ENCODE measurements around the gene FBXO44.

The FBXO44 gene

GRCh38 chr1:11645670-11646265 lies 8.9 kb upstream of the FBXO44 start:
- Mint-ChIP-seq H3K27me3 (no peaks in the 10 kb centered on the region), H3K4me3 (no peak overlapping the region), H3K36me3 (no peaks in the 10 kb centered on the region), H3K27ac (no peak overlapping the region), H3K9me3 (no peaks in the 10 kb centered on the region), H3K4me1 (peaks cover 8% of the 10 kb centered on the region)
- DNase-seq (ENCODE audit: low spot score in 2 of 2) (peak; percentile 71 to 77), ATAC-seq (ENCODE audit: low read depth) (peak; percentile 50)

DNA sequence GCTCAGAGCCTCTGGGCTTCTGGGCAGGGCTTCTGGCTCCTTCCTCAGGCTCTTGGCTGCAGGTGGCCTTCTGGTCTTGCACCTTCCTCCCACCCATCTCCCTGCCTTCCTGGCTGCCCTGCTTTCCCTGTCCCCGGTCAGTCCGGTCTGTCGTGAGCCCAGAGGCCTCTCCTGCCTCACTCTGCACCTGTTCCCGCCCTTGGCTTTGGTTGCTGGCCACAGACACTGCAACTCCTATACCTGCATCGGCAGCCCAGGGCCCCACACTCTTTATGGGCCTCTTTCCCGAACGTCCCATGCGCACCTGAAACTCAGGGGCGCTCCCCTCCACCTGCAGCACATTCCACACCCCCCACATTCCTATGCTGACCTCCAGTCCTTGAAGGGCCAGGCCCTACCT lies 8.4 kb upstream of the FBXO44 start:
- Mint-ChIP-seq H3K27ac (no peak overlapping the region), H3K4me1 (peaks cover 14% of the 10 kb centered on the region), H3K36me3 (no peaks in the 10 kb centered on the region)

DNA sequence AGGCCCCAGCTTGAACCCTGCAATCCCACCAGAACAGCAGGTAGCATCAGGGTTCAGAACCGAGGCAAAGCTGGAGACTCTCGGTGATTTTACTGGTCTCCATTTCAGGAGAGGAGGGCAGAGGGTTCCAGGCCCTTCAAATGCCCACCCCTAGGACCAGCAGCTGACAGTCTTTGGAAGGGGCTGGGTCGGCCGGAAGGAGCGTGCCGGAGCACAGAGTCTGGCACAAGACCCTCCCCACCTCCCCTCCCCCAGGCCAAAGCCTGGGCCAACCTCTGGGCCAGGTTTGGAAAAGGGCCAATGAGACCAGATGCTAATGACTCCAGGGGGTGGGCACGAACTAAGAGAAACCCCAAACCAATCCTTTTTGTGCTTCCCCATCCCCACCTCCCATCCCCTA lies 7.3 kb upstream of the FBXO44 start:
- DNase-seq (ENCODE audit: low spot score in 2 of 2) (no peak), ATAC-seq (ENCODE audit: low read depth) (no peak)
- no peak overlapping the region for H3K4me3 Mint-ChIP-seq
- H3K36me3 Mint-ChIP-seq, result no peaks in the 10 kb centered on the region
- H3K9me3 Mint-ChIP-seq, result no peaks in the 10 kb centered on the region
- no peak overlapping the region for H3K27ac Mint-ChIP-seq
- H3K27me3 Mint-ChIP-seq, result no peaks in the 10 kb centered on the region
- H3K4me1 Mint-ChIP-seq, result peaks cover 14% of the 10 kb centered on the region

More for the DNA sequence above, 8.4 kb upstream of the FBXO44 start:
- Mint-ChIP-seq H3K9me3 (no peaks in the 10 kb centered on the region), H3K27me3 (no peaks in the 10 kb centered on the region), H3K4me3 (no peak overlapping the region)
- DNase-seq (ENCODE audit: low spot score in 2 of 2), result no peak
- no peak for ATAC-seq (ENCODE audit: low read depth)

- Mint-ChIP-seq H3K36me3 (no peaks in the 10 kb centered on the region), H3K27me3 (no peaks in the 10 kb centered on the region), H3K4me3 (no peak overlapping the region), H3K27ac (no peak overlapping the region), H3K9me3 (no peaks in the 10 kb centered on the region), H3K4me1 (peaks cover 15% of the 10 kb centered on the region)
- ATAC-seq (ENCODE audit: low read depth) (no peak), DNase-seq (ENCODE audit: low spot score in 2 of 2) (no peak)
Observed at GRCh38 chr1:11648039-11648438, 6.6 kb upstream of the FBXO44 start.

- peak in 1 of 2 donors; percentile 50 for DNase-seq (ENCODE audit: low spot score in 2 of 2)
- peak; percentile 23 for ATAC-seq (ENCODE audit: low read depth)
- Mint-ChIP-seq H3K4me3 (no peak overlapping the region), H3K4me1 (peaks cover 17% of the 10 kb centered on the region), H3K27me3 (no peaks in the 10 kb centered on the region), H3K27ac (no peak overlapping the region), H3K36me3 (no peaks in the 10 kb centered on the region), H3K9me3 (no peaks in the 10 kb centered on the region)
Observed at GRCh38 chr1:11648732-11649158, 5.9 kb upstream of the FBXO44 start.

DNA sequence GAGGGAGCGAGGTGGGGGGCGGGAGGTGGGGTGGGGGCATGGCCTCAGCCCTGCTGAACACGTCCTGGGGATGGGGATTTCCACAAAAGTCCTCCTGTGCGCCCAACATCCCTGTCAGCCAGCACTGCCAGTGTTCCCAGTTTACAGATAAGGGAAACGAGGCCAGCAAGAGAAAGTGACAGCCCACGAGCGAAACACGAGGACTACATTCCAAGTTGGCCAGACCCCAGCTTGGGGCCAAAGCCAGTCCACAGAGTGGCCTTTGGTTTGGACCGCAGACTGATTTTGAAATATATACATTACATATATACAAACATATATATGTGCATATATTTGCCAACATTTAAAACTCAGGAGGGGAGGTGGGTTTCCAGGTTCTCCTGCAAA lies 5.4 kb upstream of the FBXO44 start:
- Mint-ChIP-seq H3K36me3 (no peaks in the 10 kb centered on the region), H3K27me3 (no peaks in the 10 kb centered on the region), H3K27ac (no peak overlapping the region), H3K4me3 (no peak overlapping the region), H3K4me1 (peaks cover 17% of the 10 kb centered on the region), H3K9me3 (no peaks in the 10 kb centered on the region)
- ATAC-seq (ENCODE audit: low read depth) (no peak), DNase-seq (ENCODE audit: low spot score in 2 of 2) (no peak)

GRCh38 chr1:11649624-11650330 lies 4.9 kb upstream of the FBXO44 start:
- H3K27me3 Mint-ChIP-seq, result no peaks in the 10 kb centered on the region
- no peak overlapping the region for H3K27ac Mint-ChIP-seq
- H3K4me3 Mint-ChIP-seq, result peak overlapping the region; percentile 63
- H3K9me3 Mint-ChIP-seq, result no peaks in the 10 kb centered on the region
- ATAC-seq (ENCODE audit: low read depth) (no peak), DNase-seq (ENCODE audit: low spot score in 2 of 2) (no peak)
- H3K36me3 Mint-ChIP-seq, result no peaks in the 10 kb centered on the region
- peaks cover 17% of the 10 kb centered on the region for H3K4me1 Mint-ChIP-seq

DNA sequence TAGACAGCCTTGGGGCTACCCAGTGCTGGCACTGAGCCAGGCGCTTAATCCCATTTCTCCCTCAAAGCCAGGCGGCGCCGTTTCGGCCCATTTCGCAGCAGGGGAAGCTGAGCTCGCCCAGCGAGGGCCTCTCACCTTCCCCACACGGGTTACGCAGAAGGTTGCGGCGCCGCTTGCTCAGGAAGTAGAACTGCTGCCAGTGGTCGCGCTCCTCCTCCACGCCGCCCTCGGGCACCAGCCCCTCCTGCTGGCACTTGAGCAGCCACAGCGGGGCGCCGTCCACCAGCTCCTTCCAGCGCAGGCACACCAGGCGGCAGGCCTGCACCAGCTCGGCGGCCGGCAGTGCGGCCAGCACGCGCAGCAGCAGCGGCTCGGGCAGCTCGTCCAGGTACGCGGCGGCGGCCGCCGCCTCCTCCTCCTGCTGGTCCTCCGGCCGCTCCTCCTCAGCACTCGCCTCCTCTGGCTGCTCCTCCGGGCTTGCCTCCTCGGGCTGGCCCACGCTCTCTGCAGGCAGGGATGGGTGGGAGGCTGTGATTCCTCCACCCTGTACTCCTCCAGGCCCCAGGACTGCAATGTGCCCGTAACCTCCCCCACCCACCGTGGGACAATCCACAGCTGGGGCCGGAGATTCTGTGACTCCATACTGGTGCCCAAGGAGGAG lies 4.2 kb upstream of the FBXO44 start:
- peak; percentile 69 for ATAC-seq (ENCODE audit: low read depth)

GRCh38 chr1:11651017-11651416 lies 3.7 kb upstream of the FBXO44 start:
- peaks cover 18% of the 10 kb centered on the region for H3K4me1 Mint-ChIP-seq
- peak overlapping the region; percentile 81 for H3K4me3 Mint-ChIP-seq
- H3K9me3 Mint-ChIP-seq, result no peaks in the 10 kb centered on the region
- no peaks in the 10 kb centered on the region for H3K27me3 Mint-ChIP-seq
- no peak for ATAC-seq (ENCODE audit: low read depth)
- no peaks in the 10 kb centered on the region for H3K36me3 Mint-ChIP-seq
- no peak for DNase-seq (ENCODE audit: low spot score in 2 of 2)
- no peak overlapping the region for H3K27ac Mint-ChIP-seq

More for the DNA sequence above, 4.2 kb upstream of the FBXO44 start:
- Mint-ChIP-seq H3K4me1 (peaks cover 17% of the 10 kb centered on the region), H3K27me3 (no peaks in the 10 kb centered on the region), H3K27ac (no peak overlapping the region), H3K4me3 (peak overlapping the region; percentile 81), H3K36me3 (no peaks in the 10 kb centered on the region), H3K9me3 (no peaks in the 10 kb centered on the region)
- peak; percentile 69 to 80 for DNase-seq (ENCODE audit: low spot score in 2 of 2)

DNA sequence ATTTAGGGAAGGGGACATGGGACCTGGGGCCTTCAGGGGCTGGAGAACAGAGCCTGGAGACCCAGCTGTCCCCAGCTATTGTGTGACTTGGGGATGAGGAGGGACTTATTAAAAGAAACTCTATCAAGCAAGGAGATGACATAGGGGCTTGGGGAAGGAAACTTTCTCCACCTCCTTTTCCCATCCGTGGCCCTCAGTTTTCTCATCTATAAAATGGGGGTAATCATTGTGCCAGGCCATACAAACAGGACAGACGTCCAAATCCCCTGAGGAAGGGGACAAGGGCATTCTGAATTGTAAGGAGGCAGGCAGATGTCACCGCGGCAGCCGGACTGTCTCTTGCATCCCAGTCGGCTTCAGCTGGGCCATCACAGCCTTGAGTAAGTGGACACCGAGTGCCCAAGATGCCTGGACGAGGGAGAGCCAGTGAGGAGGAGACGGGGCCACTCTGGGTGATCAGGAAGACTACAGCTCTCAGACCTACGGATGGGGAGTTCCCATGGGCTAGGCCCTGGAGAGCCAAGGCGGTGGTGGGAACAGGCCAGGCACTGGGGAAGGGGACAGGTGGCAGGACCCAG lies 2.4 kb upstream of the FBXO44 start:
- Mint-ChIP-seq H3K4me3 (no peak overlapping the region), H3K4me1 (peaks cover 18% of the 10 kb centered on the region), H3K36me3 (no peaks in the 10 kb centered on the region)

DNA sequence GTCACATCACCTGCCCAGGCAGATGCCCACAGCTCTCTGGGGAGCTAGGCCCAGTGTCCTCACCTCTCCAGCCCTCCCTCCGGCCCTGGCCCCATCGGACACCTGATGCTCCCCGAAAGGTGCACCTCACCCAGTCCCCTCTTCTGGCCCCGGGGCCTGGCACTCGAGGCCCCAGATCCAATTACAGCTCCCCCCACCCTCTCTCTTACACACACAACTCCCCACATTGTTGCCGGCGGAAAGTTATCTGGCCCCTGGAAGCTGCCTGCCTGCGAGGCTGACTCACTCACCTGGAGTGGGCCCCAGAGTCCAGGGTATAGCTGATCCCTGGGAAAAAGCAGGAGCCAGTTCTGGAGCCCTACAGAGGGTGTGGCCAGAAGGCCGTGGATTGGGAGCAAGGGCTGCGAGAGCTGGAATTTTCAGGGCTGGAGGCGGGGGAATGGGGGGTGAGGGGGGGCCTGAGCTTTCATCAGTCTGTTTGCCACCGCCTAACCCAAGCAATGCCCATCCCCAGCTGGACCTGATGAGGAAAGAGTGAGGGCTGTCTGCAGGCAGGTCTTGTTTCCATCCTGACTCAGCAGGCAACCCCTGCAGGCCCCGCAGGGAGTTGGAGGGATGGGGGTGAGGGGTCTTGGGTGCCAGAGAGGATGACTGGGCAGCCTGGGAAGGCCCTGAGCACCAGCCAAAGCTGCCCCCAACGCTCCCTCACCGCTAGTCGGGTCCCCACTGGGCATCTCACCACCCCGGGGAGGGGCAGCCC lies 1.4 kb upstream of the FBXO44 start:
- H3K9me3 Mint-ChIP-seq, result no peaks in the 10 kb centered on the region
- peak overlapping the region; percentile 83 for H3K4me3 Mint-ChIP-seq
- peaks cover 18% of the 10 kb centered on the region for H3K4me1 Mint-ChIP-seq
- no peak for ATAC-seq (ENCODE audit: low read depth)
- no peak overlapping the region for H3K27ac Mint-ChIP-seq
- DNase-seq (ENCODE audit: low spot score in 2 of 2), result no peak
- H3K27me3 Mint-ChIP-seq, result no peaks in the 10 kb centered on the region
- H3K36me3 Mint-ChIP-seq, result peaks cover 1% of the 10 kb centered on the region

More for the DNA sequence above, 2.4 kb upstream of the FBXO44 start:
- H3K27me3 Mint-ChIP-seq, result no peaks in the 10 kb centered on the region
- DNase-seq (ENCODE audit: low spot score in 2 of 2) (no peak), ATAC-seq (ENCODE audit: low read depth) (no peak)
- no peaks in the 10 kb centered on the region for H3K9me3 Mint-ChIP-seq
- no peak overlapping the region for H3K27ac Mint-ChIP-seq

DNA sequence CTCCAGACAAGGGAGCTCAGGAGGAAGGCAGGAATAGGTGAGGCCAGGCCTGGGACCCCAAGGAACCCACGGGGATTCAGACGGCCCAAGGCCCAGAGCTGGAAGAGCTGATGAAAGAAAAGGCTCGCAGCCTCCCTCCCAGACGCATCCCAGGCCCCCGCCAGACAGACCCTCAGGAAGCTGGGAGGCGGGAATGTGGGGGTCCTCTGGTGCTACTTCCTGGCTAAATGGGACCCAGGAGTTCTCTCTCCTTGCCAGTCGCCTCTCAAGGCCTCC lies 878 bp upstream of the FBXO44 start:
- no peak overlapping the region for H3K27ac Mint-ChIP-seq
- no peaks in the 10 kb centered on the region for H3K27me3 Mint-ChIP-seq
- peaks cover 1% of the 10 kb centered on the region for H3K36me3 Mint-ChIP-seq
- no peak for DNase-seq (ENCODE audit: low spot score in 2 of 2)
- ATAC-seq (ENCODE audit: low read depth), result no peak
- peak overlapping the region; percentile 83 for H3K4me3 Mint-ChIP-seq
- H3K4me1 Mint-ChIP-seq, result peaks cover 18% of the 10 kb centered on the region
- H3K9me3 Mint-ChIP-seq, result no peaks in the 10 kb centered on the region

DNA sequence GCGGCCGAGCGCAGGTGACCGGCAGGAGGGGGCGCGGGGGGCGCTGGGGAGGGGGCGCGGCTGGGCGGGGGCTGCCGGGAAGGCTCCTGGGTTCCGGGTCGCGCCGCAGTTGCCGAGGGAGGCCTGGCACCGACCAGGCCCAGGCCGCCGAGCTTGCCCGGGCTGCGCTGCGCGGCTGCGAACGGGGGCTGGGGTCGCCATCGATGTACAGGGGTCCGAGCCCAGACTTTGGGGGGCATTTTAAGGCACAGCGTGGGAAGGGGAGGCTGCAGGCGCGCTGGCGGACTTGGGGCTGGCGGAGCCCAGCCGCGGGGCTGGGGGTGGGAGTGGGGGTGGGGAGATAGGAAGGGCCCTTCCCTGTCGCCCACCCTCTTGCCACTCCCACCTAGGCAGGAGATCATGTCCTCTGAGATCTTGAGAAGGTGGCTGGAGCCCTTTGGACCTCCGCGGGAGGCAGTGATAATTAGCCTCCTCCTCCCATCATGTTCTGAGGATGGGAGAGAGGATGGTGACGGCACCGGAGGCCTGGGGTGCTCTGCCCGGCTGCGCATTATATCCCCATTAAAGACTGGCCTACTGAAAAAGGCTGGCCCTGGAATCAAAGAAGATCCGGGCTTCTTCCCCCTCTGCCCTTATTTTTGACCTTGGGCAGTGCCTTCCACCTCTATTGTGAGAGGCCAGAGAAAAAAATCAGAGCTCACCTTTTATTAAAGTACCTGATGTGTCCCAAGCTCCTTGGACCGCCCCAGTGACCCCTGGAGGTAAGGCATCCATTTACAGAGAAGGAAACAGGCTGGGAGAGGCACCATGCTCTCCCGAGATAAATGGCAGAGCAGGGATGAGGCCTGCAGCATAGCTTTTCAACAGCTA lies 497 bp downstream of the FBXO44 start:
- Mint-ChIP-seq H3K4me1 (peaks cover 14% of the 10 kb centered on the region), H3K27ac (no peak overlapping the region), H3K9me3 (no peaks in the 10 kb centered on the region), H3K27me3 (no peaks in the 10 kb centered on the region), H3K4me3 (peak overlapping the region; percentile 83), H3K36me3 (peaks cover 3% of the 10 kb centered on the region)
- DNase-seq (ENCODE audit: low spot score in 2 of 2) (no peak), ATAC-seq (ENCODE audit: low read depth) (peak; percentile 20)

Measured in memory B cell (primary cell).